HepG2 (cell line): ENCODE data around the gene FBF1. TPM values are rescaled to one million over a fixed set of nuclear protein-coding genes. Genes with fewer than 3 reads are reported as not detected.
A peak's percentile ranks its signal among the peaks of the same experiment; 100 is the strongest.

Experiments
- AGO2 ChIP-seq: fragments of 200-400 bp; formaldehyde crosslinking; optimal IDR thresholded peaks from 2 replicates; pipeline ENCODE3; 2017; ENCODE audit warnings: mild to moderate bottlenecking, low read depth, low read length, moderate library complexity
- ATF7-NPFF ChIP-seq: sonication (generic); formaldehyde crosslinking; IDR thresholded peaks from 2 replicates; pipeline ENCODE4 v1.8.1; 2023; ENCODE audit warnings: mild to moderate bottlenecking, low read depth, missing genetic modification reagents, moderate library complexity
- BRCA1 ChIP-seq: sonication (generic); formaldehyde crosslinking; IDR thresholded peaks from 2 replicates; pipeline ENCODE4 v1.4.0; 2020; ENCODE audit warnings: missing genetic modification reagents
- CENPBD1 ChIP-seq: sonication (generic); formaldehyde crosslinking; IDR thresholded peaks from 2 replicates; pipeline ENCODE4 v1.8.0; 2022; ENCODE audit warnings: missing genetic modification reagents, low read depth, mild to moderate bottlenecking, borderline replicate concordance
- FOXA3 ChIP-seq: IDR thresholded peaks from 2 replicates; pipeline ENCODE4 v1.6.1; 2016; ENCODE audit warnings: missing genetic modification reagents, missing compliant biosample characterization
- GFI1 ChIP-seq: sonication (generic); formaldehyde crosslinking; IDR thresholded peaks from 2 replicates; pipeline ENCODE4 v1.5.0; 2020; ENCODE audit warnings: missing genetic modification reagents, mild to moderate bottlenecking, borderline replicate concordance
- NFKB2 ChIP-seq: sonication (generic); formaldehyde crosslinking; IDR thresholded peaks from 2 replicates; pipeline ENCODE4 v1.4.0; 2020; ENCODE audit warnings: missing genetic modification reagents, borderline replicate concordance
- PCBP1 ChIP-seq: fragments of 200-400 bp; formaldehyde crosslinking; IDR thresholded peaks from 2 replicates; pipeline ENCODE4 v1.6.1; 2017; ENCODE audit warnings: mild to moderate bottlenecking, low read depth, low read length, borderline replicate concordance
- POLR2A ChIP-seq, 2 experiments: IDR thresholded peaks; 2 replicates each; pipeline ENCODE4 v1.6.1; 2011; ENCODE audit warnings: low read depth in 2 of 2, low read length in 2 of 2, mild to moderate bottlenecking in 1 of 2, moderate library complexity in 1 of 2; ENCODE audit not compliant: insufficient read depth in 1 of 2
- RBM22 ChIP-seq: fragments of 200-400 bp; formaldehyde crosslinking; optimal IDR thresholded peaks from 2 replicates; pipeline ENCODE3; 2017; ENCODE audit warnings: mild to moderate bottlenecking, low read length, moderate library complexity
- SSRP1 ChIP-seq: IDR thresholded peaks from 2 replicates; pipeline ENCODE4 v1.6.1; 2016; ENCODE audit warnings: control low read depth
- THAP7 ChIP-seq: sonication (generic); formaldehyde crosslinking; IDR thresholded peaks from 2 replicates; pipeline ENCODE4 v1.8.1; 2023; ENCODE audit warnings: mild to moderate bottlenecking, missing genetic modification reagents
- ZBTB3 ChIP-seq: sonication (generic); formaldehyde crosslinking; IDR thresholded peaks from 2 replicates; pipeline ENCODE4 v1.4.0; 2020; ENCODE audit warnings: low read depth, mild to moderate bottlenecking, moderate library complexity, missing genetic modification reagents, borderline replicate concordance
- ZBTB33 ChIP-seq: sonication (generic); formaldehyde crosslinking; IDR thresholded peaks from 2 replicates; pipeline ENCODE4 v1.4.0; 2020; ENCODE audit warnings: missing genetic modification reagents
- ZBTB44 ChIP-seq: sonication (generic); formaldehyde crosslinking; IDR thresholded peaks from 2 replicates; pipeline ENCODE4 v1.4.0; 2020; ENCODE audit warnings: missing genetic modification reagents
- ZFP91 ChIP-seq: sonication (generic); formaldehyde crosslinking; IDR thresholded peaks from 2 replicates; pipeline ENCODE4 v1.9.0; 2022; ENCODE audit warnings: missing genetic modification reagents, mild to moderate bottlenecking, borderline replicate concordance
- ZNF10 ChIP-seq: sonication (generic); formaldehyde crosslinking; IDR thresholded peaks from 2 replicates; pipeline ENCODE4 v1.4.0; 2020; ENCODE audit warnings: mild to moderate bottlenecking, low read depth, missing genetic modification reagents, borderline replicate concordance
- ZNF234 ChIP-seq: sonication (generic); formaldehyde crosslinking; conservative IDR thresholded peaks from 2 replicates; pipeline ENCODE4 v1.5.1; 2020; ENCODE audit warnings: mild to moderate bottlenecking, missing genetic modification reagents
- ZNF350 ChIP-seq: sonication (generic); formaldehyde crosslinking; IDR thresholded peaks from 2 replicates; pipeline ENCODE4 v1.4.0; 2020; ENCODE audit warnings: mild to moderate bottlenecking, low read depth, missing genetic modification reagents, borderline replicate concordance
- ZNF607 ChIP-seq: sonication (generic); formaldehyde crosslinking; IDR thresholded peaks from 2 replicates; pipeline ENCODE4 v1.5.1; 2020; ENCODE audit warnings: missing genetic modification reagents, mild to moderate bottlenecking, borderline replicate concordance
- ZNF782 ChIP-seq: sonication (generic); formaldehyde crosslinking; IDR thresholded peaks from 2 replicates; pipeline ENCODE4 v1.4.0; 2020; ENCODE audit warnings: missing genetic modification reagents, mild to moderate bottlenecking, borderline replicate concordance
- polyA plus RNA-seq, 8 experiments: library from polyadenylated mRNA; depleted of rRNA in 3 of 8; stranded (reverse) in 7 of 8; unstranded in 1 of 8; fragments of >200 nt; fragmentation: Illumina TruSeq in 4 of 8; extraction: Trizol in 4 of 8; gene quantifications; 2 replicates each; pipeline versions ENCODE4 v1.2.1 to v1.2.3, GENCODE V29; 2011 to 2016; ENCODE audit warnings: low read depth in 4 of 8, missing spikeins in 1 of 8, mixed read lengths in 1 of 8; ENCODE audit not compliant: insufficient read depth in 1 of 8
- total RNA-seq, 5 experiments: library from RNA; depleted of rRNA; stranded (reverse); fragments of >200 nt; fragmentation: Illumina TruSeq; extraction: Trizol; gene quantifications; 2 replicates each; pipeline ENCODE4 v1.2.3, GENCODE V29; 2016; ENCODE audit warnings: low read depth in 1 of 5

FBF1 gene
- total and polyA plus RNA-seq, 2 of the 13 experiments (the other 11 are each of a cell fraction or from before 2014, with no cell fraction given) = 2.4 to 8.1 TPM

GRCh38 chr17:75897160-75898019, 43.5 kb downstream of the FBF1 start (continued):
- TF ChIP-seq THAP7 (CRISPR knock-in tag) (0 out of 2 replicates have a peak, but pooled peaks have one; percentile 30), ZNF607 (CRISPR knock-in tag) (peak; percentile 45; the same call in 1 of the 2 replicates), PCBP1 (0 out of 2 replicates have a peak, but pooled peaks have one; percentile 44), ZBTB33 (CRISPR knock-in tag) (peak; percentile 62; the same call in 1 of the 2 replicates), ZFP91 (CRISPR knock-in tag) (peak; percentile 79; the same call in 1 of the 2 replicates), ZBTB3 (CRISPR knock-in tag) (no peak), NFKB2 (CRISPR knock-in tag) (0 out of 2 replicates have a peak, but pooled peaks have one; percentile 1), ZNF10 (CRISPR knock-in tag) (no peak), SSRP1 (CRISPR knock-in tag) (0 out of 2 replicates have a peak, but pooled peaks have one; percentile 25), ZNF782 (CRISPR knock-in tag) (0 out of 2 replicates have a peak, but pooled peaks have one; percentile 13), AGO2 (peak; percentile 96), ATF7-NPFF (CRISPR knock-in tag) (no peak), ZNF350 (CRISPR knock-in tag) (0 out of 2 replicates have a peak, but pooled peaks have one; percentile 10), RBM22 (peak; percentile 45), ZBTB44 (CRISPR knock-in tag) (no peak), ZNF234 (CRISPR knock-in tag) (0 out of 2 replicates have a peak, but pooled peaks have one; percentile 66), POLR2A (IDR thresholded peaks at IDR 0.05; ENCODE audit: insufficient read depth in 1 of 2, low read depth in 2 of 2, low read length in 2 of 2) (0 out of 4 replicates have a peak, but pooled peaks of 1 of the 2 experiments have one; percentile 5), GFI1 (CRISPR knock-in tag) (peak; percentile 49; the same call in 1 of the 2 replicates), FOXA3 (CRISPR knock-in tag) (0 out of 2 replicates have a peak, but pooled peaks have one; percentile 1), CENPBD1 (no peak), BRCA1 (no peak)
